ENCODE results near the gene SPECC1.

SPECC1 gene

DNA sequence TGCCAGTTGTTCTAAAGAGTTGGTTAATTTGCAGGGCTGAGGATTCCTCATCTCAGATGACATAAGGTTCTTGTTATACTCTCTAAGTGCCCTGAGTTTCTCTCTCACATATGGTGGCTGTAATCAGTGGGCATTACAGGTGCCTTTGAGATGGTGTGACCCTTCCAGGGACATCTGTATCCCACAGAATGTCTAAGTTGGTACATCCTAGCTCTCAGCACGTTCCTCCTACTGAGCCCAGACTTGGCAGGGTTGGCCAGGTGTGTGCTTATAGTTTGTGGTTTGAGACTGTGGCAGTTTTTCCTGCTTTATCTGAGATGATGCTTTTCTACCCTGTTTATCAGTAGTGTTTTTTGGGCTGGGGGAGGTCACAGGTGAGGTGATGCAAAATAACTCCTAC lies 36.3 kb downstream of the SPECC1 start:
- Histone ChIP-seq H3K9me3 (ENCODE audit: control insufficient read depth, insufficient read depth, low read length) (no peaks in the 10 kb centered on the region), H3K27me3 (ENCODE audit: control insufficient read depth, low read length) (peaks cover 4% of the 10 kb centered on the region; the same call in 1 of the 2 replicates), H3K79me2 (ENCODE audit: control insufficient read depth, low read length) (no peaks in the 10 kb centered on the region), H4K20me1 (ENCODE audit: control insufficient read depth, insufficient read depth, low read depth, low read length) (no peaks in the 10 kb centered on the region), H3K36me3 (ENCODE audit: control insufficient read depth, low read length) (no peaks in the 10 kb centered on the region), H3K4me2 (ENCODE audit: low read length) (no peak overlapping the region), H3K9me2 (replicated peaks; ENCODE audit: control insufficient read depth, low read length) (no peaks in the 10 kb centered on the region), H3F3A (ENCODE audit: control insufficient read depth, insufficient read depth) (no peaks in the 10 kb centered on the region), H3K27ac (ENCODE audit: low read depth, low read length) (no peak overlapping the region), H3K4me1 (ENCODE audit: control insufficient read depth, low read length) (no peaks in the 10 kb centered on the region), H3K4me3 (ENCODE audit: low read length) (no peak overlapping the region)
- TF ChIP-seq, protein P1, sequence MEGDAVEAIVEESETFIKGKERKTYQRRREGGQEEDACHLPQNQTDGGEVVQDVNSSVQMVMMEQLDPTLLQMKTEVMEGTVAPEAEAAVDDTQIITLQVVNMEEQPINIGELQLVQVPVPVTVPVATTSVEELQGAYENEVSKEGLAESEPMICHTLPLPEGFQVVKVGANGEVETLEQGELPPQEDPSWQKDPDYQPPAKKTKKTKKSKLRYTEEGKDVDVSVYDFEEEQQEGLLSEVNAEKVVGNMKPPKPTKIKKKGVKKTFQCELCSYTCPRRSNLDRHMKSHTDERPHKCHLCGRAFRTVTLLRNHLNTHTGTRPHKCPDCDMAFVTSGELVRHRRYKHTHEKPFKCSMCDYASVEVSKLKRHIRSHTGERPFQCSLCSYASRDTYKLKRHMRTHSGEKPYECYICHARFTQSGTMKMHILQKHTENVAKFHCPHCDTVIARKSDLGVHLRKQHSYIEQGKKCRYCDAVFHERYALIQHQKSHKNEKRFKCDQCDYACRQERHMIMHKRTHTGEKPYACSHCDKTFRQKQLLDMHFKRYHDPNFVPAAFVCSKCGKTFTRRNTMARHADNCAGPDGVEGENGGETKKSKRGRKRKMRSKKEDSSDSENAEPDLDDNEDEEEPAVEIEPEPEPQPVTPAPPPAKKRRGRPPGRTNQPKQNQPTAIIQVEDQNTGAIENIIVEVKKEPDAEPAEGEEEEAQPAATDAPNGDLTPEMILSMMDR (IDR thresholded peaks at IDR 0.05; ENCODE audit: low read depth, low read length, poor library complexity, severe bottlenecking): no peak
- TF ChIP-seq EZH2phosphoT487 (IDR thresholded peaks at IDR 0.05; ENCODE audit: borderline replicate concordance, low read length): no peak

DNA sequence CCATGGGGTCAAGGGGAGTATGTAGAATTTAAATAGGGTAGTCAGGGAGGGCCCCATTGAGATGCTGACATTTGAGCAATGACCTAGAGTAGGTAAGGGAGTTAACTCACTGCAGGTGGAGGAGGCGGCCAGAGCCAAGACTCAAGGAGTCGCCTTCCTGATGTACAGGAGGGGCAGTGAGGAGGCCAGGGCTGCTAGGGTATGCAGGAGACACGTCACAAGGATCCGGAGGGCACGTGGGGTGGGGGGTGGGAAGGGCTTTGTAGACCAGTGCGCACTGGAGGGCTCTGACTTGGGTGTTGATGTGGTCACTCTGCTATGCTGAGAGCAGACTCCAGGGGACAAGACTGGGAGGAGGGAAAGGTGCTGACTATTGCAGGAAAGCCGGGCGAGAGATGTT lies 37.5 kb downstream of the SPECC1 start:
- Histone ChIP-seq H3K9me2 (replicated peaks; ENCODE audit: control insufficient read depth, low read length) (no peaks in the 10 kb centered on the region), H3K4me3 (ENCODE audit: low read length) (no peak overlapping the region), H3K27me3 (ENCODE audit: control insufficient read depth, low read length) (peaks cover 4% of the 10 kb centered on the region; the same call in 1 of the 2 replicates), H3K79me2 (ENCODE audit: control insufficient read depth, low read length) (no peaks in the 10 kb centered on the region), H4K20me1 (ENCODE audit: control insufficient read depth, insufficient read depth, low read depth, low read length) (no peaks in the 10 kb centered on the region), H3K36me3 (ENCODE audit: control insufficient read depth, low read length) (no peaks in the 10 kb centered on the region), H3F3A (ENCODE audit: control insufficient read depth, insufficient read depth) (no peaks in the 10 kb centered on the region), H3K27ac (ENCODE audit: low read depth, low read length) (no peak overlapping the region), H3K4me1 (ENCODE audit: control insufficient read depth, low read length) (no peaks in the 10 kb centered on the region), H3K4me2 (ENCODE audit: low read length) (no peak overlapping the region), H3K9me3 (ENCODE audit: control insufficient read depth, insufficient read depth, low read length) (no peaks in the 10 kb centered on the region)
- TF ChIP-seq EZH2phosphoT487 (IDR thresholded peaks at IDR 0.05; ENCODE audit: borderline replicate concordance, low read length): no peak
- TF ChIP-seq, protein P1 (IDR thresholded peaks at IDR 0.05; ENCODE audit: low read depth, low read length, poor library complexity, severe bottlenecking): no peak

DNA sequence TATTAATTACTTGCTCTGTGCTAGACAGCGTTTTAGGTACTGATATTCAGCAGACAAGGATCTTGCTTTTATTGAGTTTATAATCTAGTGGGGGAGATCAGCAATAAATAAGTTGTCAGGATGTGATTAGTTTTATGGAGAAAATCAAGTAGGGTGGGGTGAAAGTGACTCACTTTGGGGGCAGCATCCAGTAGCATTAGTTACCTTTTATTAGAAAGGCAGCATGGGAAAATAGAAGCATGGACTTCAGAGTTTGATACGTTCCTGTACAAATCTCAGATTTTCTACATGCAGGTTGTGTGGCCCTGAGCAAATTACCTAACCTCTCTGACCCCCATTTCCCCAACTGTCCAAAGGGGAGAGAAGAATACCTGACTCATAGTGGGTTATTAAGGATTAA lies 42.5 kb downstream of the SPECC1 start:
- H3K9me2 ChIP-seq (replicated peaks; ENCODE audit: control insufficient read depth, low read length): no peaks in the 10 kb centered on the region
- H3F3A ChIP-seq (ENCODE audit: control insufficient read depth, insufficient read depth): no peaks in the 10 kb centered on the region
- H3K4me1 ChIP-seq (ENCODE audit: control insufficient read depth, low read length): no peaks in the 10 kb centered on the region
- no peaks in the 10 kb centered on the region for H4K20me1 ChIP-seq (ENCODE audit: control insufficient read depth, insufficient read depth, low read depth, low read length)
- peaks cover 19% of the 10 kb centered on the region for H3K27me3 ChIP-seq (ENCODE audit: control insufficient read depth, low read length)
- no peaks in the 10 kb centered on the region for H3K36me3 ChIP-seq (ENCODE audit: control insufficient read depth, low read length)
- H3K9me3 ChIP-seq (ENCODE audit: control insufficient read depth, insufficient read depth, low read length): no peaks in the 10 kb centered on the region
- no peak overlapping the region for H3K4me3 ChIP-seq (ENCODE audit: low read length)
- no peaks in the 10 kb centered on the region for H3K79me2 ChIP-seq (ENCODE audit: control insufficient read depth, low read length)
- no peak overlapping the region for H3K4me2 ChIP-seq (ENCODE audit: low read length)
- H3K27ac ChIP-seq (ENCODE audit: low read depth, low read length): no peak overlapping the region
- TF ChIP-seq, protein P1 (IDR thresholded peaks at IDR 0.05; ENCODE audit: low read depth, low read length, poor library complexity, severe bottlenecking): no peak
- TF ChIP-seq EZH2phosphoT487 (IDR thresholded peaks at IDR 0.05; ENCODE audit: borderline replicate concordance, low read length): no peak
